ENCODE results near the gene SH2B2.

The SH2B2 gene

GRCh38 chr7:102266541-102266940 is 20.1 kb upstream of the SH2B2 start:
- TF ChIP-seq, protein P1, sequence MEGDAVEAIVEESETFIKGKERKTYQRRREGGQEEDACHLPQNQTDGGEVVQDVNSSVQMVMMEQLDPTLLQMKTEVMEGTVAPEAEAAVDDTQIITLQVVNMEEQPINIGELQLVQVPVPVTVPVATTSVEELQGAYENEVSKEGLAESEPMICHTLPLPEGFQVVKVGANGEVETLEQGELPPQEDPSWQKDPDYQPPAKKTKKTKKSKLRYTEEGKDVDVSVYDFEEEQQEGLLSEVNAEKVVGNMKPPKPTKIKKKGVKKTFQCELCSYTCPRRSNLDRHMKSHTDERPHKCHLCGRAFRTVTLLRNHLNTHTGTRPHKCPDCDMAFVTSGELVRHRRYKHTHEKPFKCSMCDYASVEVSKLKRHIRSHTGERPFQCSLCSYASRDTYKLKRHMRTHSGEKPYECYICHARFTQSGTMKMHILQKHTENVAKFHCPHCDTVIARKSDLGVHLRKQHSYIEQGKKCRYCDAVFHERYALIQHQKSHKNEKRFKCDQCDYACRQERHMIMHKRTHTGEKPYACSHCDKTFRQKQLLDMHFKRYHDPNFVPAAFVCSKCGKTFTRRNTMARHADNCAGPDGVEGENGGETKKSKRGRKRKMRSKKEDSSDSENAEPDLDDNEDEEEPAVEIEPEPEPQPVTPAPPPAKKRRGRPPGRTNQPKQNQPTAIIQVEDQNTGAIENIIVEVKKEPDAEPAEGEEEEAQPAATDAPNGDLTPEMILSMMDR (IDR thresholded peaks at IDR 0.05; ENCODE audit: insufficient read depth, low read depth, low read length, missing control alignments), result no peak
- DNase-seq (ENCODE audit: low read depth), result no peak

DNA sequence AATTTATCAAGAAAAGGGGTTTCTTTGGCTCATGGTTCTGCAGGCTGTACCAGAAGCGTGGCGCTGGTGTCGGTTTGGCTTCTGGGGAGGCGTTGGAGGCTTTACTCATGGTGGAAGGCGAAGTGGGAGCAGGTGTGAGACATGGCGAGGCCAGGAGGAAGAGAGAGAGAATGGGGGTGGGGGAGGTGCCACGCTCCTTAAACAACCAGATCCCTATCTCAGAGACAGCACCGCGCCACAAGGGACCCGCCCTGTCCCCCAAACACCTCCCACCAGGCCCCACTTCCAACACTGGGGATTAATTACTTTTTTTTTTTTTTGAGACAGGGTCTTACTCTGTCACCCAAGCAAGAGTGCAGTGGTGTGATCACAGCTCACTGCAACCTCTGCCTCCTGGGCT is 18.0 kb upstream of the SH2B2 start:
- no peak for DNase-seq (ENCODE audit: low read depth)
- TF ChIP-seq, protein P1 (IDR thresholded peaks at IDR 0.05; ENCODE audit: insufficient read depth, low read depth, low read length, missing control alignments), result no peak
- no peak overlapping the region for H3K4me3 ChIP-seq (ENCODE audit: low read depth, low read length)

More at GRCh38 chr7:102266541-102266940, 20.1 kb upstream of the SH2B2 start:
- no peak overlapping the region for H3K4me3 ChIP-seq (ENCODE audit: low read depth, low read length)

- TF ChIP-seq, protein P1 (IDR thresholded peaks at IDR 0.05; ENCODE audit: insufficient read depth, low read depth, low read length, missing control alignments), result no peak
- H3K4me3 ChIP-seq (ENCODE audit: low read depth, low read length), result no peak overlapping the region
- no peak for DNase-seq (ENCODE audit: low read depth)
Observed at GRCh38 chr7:102270178-102270887, 16.3 kb upstream of the SH2B2 start.

- DNase-seq (ENCODE audit: low read depth), result no peak
- TF ChIP-seq, protein P1 (IDR thresholded peaks at IDR 0.05; ENCODE audit: insufficient read depth, low read depth, low read length, missing control alignments), result no peak
- H3K4me3 ChIP-seq (ENCODE audit: low read depth, low read length), result no peak overlapping the region
Observed at GRCh38 chr7:102271158-102271798, 15.4 kb upstream of the SH2B2 start.

GRCh38 chr7:102272075-102272916 is 14.4 kb upstream of the SH2B2 start:
- TF ChIP-seq, protein P1 (IDR thresholded peaks at IDR 0.05; ENCODE audit: insufficient read depth, low read depth, low read length, missing control alignments), result peak; percentile 93
- peak; percentile 79 for DNase-seq (ENCODE audit: low read depth)
- H3K4me3 ChIP-seq (ENCODE audit: low read depth, low read length), result no peak overlapping the region

- TF ChIP-seq, protein P1 (IDR thresholded peaks at IDR 0.05; ENCODE audit: insufficient read depth, low read depth, low read length, missing control alignments), result no peak
- H3K4me3 ChIP-seq (ENCODE audit: low read depth, low read length), result no peak overlapping the region
- DNase-seq (ENCODE audit: low read depth), result no peak
Observed at GRCh38 chr7:102272917-102273748, 13.5 kb upstream of the SH2B2 start.

Data from GM12865 (cell line).